Cardiac fibroblast (primary cell): ENCODE results near the gene OASL.
A peak's percentile ranks its signal among the peaks of the same experiment; 100 is the strongest.

Source experiments
- DNase-seq, 2 donors: peaks; one replicate each; pipeline versions ENCODE4 v3.0.0 to v3.0.0-alpha.2; 2010; ENCODE audit warnings: low read depth in 2 of 2
- H3K4me3 ChIP-seq, 2 donors: replicated peaks in 1 of 2; 1 replicate in 1 of 2; 2 replicates in 1 of 2; pipeline ENCODE4 v1.5.1; 2011; ENCODE audit warnings: low read depth in 2 of 2, low read length in 2 of 2, mild to moderate bottlenecking in 2 of 2, moderate library complexity in 1 of 2
- TF ChIP-seq, protein P1 (sequence below): IDR thresholded peaks from one replicate; pipeline ENCODE4 v1.5.1; 2011; ENCODE audit warnings: low read depth, mild to moderate bottlenecking, low read length, inconsistent platforms

OASL gene

DNA sequence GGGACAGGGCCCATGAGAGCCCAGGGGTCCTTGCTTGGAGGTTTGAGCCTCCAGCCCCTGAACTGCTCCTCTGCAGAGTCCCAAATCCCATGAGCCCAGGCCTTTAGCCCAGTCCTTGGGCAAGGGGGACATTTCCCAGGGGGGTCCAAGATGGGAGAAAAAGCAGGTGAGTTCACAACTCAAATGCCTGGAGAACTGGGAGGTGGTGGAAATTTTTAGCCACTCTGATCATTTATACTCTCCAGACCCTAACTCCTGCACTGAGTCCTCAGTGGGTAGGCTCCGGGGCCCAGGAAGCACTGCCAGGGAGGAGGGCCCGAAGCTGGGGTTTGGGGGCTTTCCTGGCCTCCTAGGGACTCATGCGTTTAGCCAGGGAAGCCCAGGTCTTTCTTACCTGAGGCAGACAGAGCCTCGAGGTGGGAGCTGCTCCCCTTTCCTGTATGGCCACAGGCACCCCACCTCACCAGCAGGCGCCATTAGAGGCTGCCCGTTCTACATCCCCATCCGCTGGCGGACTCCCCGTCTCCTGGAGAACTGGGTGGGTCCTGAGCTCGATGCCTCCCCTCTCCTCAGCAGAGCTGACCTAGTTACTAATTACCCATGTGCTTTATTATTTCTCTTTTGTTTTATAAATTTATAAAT, 59.7 kb downstream of the OASL start:
- H3K4me3 ChIP-seq: no peak overlapping the region
- TF ChIP-seq, protein P1, sequence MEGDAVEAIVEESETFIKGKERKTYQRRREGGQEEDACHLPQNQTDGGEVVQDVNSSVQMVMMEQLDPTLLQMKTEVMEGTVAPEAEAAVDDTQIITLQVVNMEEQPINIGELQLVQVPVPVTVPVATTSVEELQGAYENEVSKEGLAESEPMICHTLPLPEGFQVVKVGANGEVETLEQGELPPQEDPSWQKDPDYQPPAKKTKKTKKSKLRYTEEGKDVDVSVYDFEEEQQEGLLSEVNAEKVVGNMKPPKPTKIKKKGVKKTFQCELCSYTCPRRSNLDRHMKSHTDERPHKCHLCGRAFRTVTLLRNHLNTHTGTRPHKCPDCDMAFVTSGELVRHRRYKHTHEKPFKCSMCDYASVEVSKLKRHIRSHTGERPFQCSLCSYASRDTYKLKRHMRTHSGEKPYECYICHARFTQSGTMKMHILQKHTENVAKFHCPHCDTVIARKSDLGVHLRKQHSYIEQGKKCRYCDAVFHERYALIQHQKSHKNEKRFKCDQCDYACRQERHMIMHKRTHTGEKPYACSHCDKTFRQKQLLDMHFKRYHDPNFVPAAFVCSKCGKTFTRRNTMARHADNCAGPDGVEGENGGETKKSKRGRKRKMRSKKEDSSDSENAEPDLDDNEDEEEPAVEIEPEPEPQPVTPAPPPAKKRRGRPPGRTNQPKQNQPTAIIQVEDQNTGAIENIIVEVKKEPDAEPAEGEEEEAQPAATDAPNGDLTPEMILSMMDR: no peak

DNA sequence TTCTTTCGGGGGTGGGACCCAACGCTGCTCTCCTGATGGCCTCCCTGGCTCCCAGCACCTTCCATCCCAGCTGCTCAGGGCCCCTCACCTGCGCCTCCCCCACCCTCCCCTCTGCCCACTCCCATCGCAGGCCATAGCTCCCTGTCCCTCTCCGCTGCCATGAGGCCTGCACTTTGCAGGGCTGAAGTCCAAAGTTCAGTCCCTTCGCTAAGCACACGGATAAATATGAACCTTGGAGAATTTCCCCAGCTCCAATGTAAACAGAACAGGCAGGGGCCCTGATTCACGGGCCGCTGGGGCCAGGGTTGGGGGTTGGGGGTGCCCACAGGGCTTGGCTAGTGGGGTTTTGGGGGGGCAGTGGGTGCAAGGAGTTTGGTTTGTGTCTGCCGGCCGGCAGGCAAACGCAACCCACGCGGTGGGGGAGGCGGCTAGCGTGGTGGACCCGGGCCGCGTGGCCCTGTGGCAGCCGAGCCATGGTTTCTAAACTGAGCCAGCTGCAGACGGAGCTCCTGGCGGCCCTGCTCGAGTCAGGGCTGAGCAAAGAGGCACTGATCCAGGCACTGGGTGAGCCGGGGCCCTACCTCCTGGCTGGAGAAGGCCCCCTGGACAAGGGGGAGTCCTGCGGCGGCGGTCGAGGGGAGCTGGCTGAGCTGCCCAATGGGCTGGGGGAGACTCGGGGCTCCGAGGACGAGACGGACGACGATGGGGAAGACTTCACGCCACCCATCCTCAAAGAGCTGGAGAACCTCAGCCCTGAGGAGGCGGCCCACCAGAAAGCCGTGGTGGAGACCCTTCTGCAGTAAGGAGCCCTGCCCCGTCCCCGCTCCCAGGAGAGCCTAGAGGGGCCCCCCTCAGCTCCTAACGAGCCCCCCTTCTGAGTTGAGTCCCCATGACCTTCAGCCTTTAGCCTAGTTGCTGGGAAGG, 60.5 kb downstream of the OASL start, which contains the start of gene HNF1A:
Gene HNF1A (plus strand): TSS at position 248 of the 924 bp plus-strand sequence. CDS start 226 bp downstream, at position 474.
- TF ChIP-seq, protein P1: no peak
- DNase-seq: no peak
- H3K4me3 ChIP-seq: no peak within 1 kb of the TSS

More for the DNA sequence above, 59.7 kb downstream of the OASL start:
- no peak for DNase-seq

DNA sequence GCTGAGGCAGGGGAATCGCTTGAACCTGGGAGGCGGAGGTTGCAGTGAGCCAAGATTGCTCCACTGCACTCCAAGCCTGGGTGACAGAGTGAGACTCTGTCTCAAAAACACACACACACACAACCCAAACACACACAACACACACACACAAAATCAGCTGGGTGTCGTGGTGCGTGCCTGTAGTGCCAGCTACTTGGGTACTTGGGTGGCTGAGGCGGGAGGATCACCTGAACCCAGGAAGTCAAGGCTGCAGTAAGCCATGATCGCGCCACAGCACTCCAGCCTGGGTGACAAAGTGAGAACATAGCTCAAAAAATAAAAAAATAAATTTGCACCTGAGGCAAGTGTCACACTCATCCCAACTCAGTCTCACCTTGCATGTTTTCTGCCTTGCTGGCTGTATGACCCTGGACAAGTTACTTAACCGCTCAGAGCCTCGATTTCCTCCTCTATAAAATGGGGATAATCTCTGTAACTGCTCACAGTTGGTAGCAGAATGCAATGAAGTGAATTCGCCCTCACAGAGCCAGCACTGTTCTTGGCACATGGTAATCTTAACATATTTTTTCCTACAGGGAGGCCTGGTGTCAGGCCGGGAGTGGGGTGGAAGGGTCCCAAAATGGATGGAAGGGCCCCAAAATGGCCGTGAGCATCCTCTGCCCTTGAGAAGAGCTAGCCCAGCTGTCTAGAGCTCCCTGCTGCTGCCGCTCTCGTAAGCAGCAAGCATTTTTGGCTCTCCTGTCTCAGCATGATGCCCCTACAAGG, 61.3 kb downstream of the OASL start:
- DNase-seq: no peak
- TF ChIP-seq, protein P1: no peak
- H3K4me3 ChIP-seq: no peak overlapping the region

DNA sequence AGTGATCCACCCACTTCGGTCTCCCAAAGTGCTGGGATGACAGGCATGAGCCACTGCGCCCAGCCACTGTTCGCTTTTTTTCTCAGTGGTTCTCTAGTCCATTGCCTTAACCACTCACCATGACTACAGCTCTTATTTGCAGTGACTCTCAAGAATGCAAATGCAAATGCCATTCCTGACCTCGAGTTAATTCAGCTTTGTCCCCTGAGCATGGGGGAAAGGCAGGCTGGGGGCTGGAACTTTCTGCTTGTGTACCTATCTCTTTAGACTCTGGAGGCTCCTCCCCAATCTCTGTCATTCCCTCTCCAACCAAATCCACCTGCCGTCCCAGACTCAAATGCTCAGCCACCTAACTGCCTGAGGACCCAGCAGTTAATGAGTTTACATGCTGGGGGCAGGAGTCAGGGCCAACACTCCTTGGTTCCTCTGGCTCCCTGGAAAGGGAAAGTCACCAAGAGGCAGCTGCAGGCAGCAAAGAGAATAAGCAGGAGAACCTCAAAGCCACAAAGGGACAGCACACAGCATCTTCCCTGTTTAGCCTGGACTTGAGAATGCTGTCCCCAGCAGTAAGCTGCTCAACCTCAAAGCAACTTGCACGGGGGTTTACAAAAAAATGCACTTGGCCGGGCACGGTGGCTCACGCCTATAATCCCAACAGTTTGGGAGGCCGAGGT, 66.0 kb downstream of the OASL start:
- no peak for DNase-seq
- no peak overlapping the region for H3K4me3 ChIP-seq

DNA sequence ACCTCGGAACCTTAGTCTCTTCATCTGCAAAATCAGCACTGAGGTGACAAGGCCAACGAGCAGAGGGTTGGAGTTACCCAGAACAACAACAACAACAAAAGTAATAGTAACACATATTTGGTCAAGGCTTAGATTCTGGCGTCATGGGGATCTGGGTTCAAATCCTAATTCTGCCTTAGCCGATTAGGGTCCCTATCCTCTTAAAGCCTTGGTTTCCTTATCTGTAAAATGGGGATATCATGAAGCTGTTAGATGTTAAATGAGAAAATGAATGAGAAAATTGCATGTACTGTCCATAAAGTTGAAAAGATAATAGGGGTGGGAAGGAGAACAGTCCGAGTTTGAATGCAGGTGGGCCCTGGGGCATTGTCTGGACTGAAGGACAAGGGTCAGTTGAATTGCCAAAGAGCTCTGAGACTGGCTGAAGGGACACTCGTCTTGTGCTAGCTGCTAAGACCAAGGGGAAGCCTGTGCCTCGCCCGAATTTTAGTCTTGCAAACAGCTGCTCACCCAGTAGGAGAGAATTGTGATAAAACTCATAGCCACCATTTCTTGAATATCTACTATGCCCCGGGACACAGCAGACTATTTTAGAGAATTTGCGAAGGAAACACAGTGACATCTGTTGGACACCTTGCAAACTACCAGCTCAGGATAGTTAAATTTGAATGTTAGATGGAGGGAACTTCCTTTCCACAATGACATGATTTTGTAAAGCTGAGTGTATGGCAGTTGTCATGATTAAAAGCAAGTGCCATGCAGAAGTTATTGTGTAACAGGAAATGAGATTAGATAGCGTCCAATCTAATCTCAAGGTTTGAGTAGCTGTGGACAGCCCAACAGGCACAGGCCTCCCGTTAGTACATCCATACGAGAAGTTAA, 67.5 kb downstream of the OASL start:
- no peak overlapping the region for H3K4me3 ChIP-seq
- peak; percentile 72 to 78 for DNase-seq
- TF ChIP-seq, protein P1: peak; percentile 74

More for the DNA sequence above, 66.0 kb downstream of the OASL start:
- TF ChIP-seq, protein P1: no peak
